GM19395 (cell line): Measurements from ENCODE around the gene DOCK1.

Experiments
- ATAC-seq: cut with Tn5 transposase; IDR thresholded peaks from one replicate; pipeline ENCODE4 v1.9.1; 2021; ENCODE audit warnings: mild to moderate bottlenecking, moderate library complexity; ENCODE audit not compliant: unreplicated experiment

DOCK1 gene

DNA sequence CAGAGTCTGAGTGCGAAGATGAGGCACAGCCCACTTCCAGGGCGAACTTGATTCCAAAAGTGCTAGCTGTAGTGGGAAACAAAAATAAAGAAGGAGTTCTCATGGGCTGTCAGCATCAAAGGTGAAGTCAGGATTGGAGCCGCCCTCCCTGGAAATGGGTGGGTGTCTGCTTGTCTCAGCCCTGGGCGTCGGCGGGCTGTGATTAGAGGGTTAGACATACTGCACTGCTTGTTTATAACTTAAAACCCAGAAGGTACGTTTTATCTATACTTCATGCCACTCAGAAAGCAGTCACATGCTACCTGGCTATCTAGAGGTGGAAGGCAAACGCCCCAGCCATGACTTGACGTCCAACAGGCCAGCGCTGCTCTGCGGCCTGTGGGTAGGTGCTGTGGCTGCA, 535.1 kb downstream of the DOCK1 start:
- ATAC-seq, result no peak

GRCh38 chr10:127441350-127442219, 536.4 kb downstream of the DOCK1 start:
- no peak for ATAC-seq

DNA sequence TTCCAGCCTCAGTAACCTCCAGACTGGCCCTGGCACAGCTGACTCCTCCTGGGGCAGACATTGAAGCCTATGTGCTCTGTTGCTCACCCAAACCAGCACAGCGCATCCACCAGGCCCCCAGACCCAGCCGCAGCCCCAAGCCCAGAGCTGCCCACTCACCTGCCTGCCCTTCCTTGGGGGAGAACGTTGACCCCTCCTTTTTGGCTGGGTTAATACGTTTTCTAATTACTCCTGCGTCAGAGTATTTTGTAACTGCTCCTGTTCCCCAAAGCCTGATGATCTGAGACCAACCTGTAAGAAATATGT, 536.9 kb downstream of the DOCK1 start:
- no peak for ATAC-seq

DNA sequence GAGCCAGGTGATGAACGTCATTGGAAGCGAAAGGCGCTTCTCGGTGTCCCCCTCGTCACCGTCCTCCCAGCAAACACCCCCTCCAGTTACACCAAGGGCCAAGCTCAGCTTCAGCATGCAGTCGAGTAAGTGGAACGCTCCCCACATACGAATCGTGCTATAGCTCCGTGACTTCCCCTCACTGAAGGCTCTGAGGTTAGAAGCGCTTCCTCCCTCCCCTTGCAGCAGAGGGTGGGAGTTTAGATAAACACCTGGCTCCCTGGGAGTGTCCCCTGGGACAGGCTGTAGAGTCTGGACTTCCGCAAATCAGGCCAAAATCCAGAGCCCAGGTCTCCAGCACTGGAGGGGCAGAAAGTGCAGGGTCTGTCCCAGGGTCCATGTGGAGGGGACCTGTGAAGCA, 538.9 kb downstream of the DOCK1 start:
- ATAC-seq, result no peak

- ATAC-seq, result no peak
These were observed 542.0 kb downstream of the DOCK1 start for GRCh38 chr10:127447197-127447596.

DNA sequence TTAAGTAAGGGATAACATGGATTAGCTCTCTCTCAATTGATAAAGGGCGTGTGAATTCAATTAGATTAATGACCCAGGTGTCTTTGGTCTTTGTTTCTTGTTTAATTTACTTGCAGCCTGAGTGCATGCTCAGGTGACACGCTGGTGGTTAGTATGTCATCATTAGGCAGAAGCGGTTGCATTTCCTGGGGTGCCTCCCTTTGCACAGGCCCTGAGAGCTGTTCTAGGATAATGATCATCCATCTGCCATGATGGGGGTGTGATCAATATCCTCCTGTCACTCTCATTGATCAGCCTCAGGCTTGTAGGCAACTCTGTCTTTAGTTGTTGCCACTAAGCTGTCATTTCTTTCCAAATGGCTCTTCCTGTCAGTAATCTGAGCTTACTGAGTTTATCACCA, 544.3 kb downstream of the DOCK1 start:
- ATAC-seq, result no peak

DNA sequence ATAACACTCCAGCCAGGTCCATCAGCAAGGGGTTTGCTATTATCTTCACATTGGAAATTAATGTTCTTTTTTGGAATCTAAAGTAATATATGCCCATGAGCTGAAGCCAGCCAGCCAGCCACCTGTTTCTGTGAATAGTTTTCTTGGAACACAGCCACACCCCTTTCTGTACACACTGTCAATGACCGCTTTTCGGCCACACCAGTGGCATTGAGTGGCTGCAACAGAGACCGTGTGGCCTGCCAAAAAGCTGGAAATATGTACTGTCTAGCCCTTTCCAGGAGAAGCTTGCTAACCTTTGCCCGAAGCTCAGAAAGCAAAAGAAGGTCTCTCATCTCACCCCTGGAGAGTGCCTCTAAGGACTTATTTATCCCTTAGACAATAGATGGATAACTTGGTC, 545.4 kb downstream of the DOCK1 start:
- ATAC-seq, result no peak

DNA sequence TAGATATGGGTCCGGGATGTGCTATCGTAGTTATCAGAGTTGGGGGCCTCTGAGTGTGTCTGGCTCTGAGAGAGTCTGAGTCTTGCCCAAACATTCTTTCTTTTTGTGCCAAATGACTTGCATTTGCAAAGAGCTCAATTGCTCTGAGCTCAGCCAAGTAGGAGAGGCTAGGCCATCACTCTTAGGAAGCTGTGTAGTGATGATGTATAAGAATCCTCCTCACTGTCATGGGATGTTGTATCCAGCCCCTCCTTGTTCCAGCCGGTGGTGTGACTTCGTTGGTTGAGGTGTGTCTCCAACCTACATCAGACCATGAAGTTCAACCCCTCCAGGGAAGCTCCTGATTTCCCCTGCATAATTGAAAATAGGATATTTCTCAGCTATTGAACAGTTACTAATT, 546.4 kb downstream of the DOCK1 start:
- no peak for ATAC-seq

DNA sequence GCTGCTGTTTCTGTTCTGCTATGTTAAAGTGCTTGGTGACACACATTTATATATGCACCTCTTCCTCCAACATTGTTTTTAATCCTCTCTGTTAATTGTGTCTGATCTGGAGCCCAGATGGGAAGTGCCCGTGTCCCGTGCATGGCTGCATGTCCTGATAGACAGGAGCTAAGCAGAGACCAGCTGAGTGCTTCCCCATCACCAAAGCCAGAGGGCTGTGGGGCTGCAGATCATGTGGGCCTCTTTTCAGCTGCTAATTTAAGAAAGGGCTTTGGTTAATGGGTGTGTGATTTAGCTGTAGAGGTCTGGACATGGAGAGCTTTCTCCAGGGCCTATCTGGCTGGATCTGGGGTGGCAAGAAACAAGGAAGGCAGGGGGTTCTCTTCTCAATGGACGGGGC, 547.3 kb downstream of the DOCK1 start:
- no peak for ATAC-seq

DNA sequence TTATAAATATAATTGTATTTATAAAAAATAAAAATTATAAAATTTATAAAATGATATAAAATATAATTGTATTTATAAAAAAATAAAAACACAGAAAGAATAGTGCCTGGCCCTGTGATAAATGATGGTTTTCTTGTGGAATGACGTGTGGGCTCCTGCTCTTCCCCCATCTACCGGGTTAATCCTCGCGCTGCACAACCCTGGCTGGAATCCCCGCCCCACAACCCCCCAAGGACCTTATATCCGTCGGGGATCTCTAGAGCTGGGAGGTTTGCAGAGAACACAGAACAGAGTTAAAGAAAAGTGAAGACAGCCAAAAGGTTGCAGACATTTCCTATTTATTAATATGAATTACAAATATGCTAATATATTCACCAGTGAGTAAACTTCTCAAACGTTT, 548.5 kb downstream of the DOCK1 start:
- no peak for ATAC-seq

DNA sequence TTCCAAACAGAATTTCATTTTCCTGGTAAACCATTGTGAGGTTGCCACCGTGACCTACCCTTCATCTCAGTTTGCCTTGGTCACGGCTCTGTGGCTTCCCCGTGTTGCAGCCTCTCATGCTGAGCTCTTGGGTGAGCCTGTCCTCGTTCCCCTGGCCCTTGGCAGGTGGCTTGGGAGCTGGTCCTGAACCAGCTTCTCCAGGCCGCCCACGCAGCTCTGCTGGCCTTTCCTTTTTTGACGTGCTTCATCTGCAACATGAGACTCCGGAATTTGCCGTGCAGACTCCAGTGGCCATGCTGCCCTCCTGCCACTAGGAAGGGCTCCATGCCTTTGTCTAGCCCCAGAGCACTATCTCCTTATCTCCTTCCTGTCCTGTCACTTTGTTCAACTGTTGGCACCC, 550.9 kb downstream of the DOCK1 start:
- no peak for ATAC-seq

GRCh38 chr10:127458016-127458810, 553.0 kb downstream of the DOCK1 start:
- no peak for ATAC-seq

DNA sequence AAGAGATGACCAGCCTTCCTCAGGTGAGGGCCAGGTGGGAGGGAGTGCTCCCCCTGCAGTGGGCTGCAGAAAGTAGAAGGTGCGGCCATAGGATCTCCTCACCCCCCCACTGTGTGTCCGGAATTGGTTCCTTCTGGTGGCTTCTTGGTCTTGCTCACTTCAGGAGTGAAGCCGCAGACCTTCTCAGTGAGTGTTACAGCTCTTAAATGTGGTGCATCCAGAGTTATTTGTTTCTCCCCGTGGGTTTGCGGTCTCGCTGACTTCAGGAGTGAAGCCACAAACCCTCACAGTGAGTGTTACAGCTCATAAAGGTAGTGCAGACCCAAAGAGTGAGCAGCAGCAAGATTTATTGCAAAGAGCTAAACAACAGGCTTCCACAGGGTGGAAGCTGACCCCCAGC, 553.6 kb downstream of the DOCK1 start:
- ATAC-seq, result no peak

DNA sequence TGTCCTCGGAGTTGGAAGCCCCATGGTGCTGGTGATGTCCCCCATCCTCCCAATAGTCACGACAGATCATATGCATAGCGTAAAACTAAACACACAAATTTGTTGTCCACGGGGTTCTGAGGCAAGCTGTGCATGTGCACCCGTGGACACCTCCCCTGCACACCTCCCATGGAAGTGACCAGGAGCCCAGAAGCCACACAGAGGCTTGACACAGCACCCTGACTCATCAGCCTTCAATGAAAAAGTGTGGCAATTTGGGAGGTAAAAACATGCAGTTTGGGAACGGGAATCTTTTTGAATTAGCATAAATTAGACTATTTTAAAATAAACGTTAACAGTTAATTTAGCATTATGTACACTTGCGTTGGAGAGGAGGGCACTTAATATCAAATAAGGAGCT, 554.7 kb downstream of the DOCK1 start:
- ATAC-seq, result no peak

- ATAC-seq, result no peak
These were observed 557.5 kb downstream of the DOCK1 start for GRCh38 chr10:127462643-127463295.

GRCh38 chr10:127463548-127463947, 558.3 kb downstream of the DOCK1 start:
- no peak for ATAC-seq

DNA sequence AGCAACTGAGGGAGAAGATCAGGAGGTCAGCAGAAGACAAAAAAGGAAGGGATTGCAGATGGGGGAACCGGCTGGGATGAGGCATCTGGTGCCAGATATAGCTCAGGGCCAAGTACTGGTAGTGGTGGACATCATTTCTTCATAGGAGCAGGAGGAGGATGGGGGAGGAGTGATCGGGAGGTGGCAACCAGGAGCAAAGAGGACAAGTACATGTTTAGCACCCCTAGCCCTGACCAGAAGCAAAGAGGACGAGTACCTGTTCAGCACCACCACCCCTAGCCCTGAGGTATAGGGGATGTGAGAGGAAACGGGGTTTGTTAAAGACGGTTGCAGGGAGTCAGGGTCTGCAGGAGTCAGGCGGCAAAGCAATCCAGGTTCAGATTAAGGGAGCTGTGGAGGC, 559.3 kb downstream of the DOCK1 start:
- no peak for ATAC-seq

DNA sequence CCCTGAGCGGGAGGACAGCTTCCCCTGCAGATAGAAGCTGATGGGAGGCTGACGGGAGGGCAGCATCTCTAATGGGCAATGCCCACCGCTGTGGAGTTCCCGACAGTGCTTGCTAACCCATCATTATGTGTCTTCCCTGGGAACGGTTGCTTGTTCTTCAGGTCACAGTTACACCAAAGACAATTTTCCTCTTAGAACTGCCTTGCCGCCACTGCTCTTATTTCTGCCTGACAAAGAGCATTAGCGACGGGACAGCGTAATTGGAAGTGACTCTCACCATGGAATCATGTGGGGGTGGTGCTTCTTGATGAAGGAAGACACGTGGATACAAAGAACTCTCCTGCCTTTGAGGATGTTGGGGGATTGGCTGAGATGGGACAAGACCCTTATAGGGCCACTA, 562.6 kb downstream of the DOCK1 start:
- ATAC-seq, result no peak

DNA sequence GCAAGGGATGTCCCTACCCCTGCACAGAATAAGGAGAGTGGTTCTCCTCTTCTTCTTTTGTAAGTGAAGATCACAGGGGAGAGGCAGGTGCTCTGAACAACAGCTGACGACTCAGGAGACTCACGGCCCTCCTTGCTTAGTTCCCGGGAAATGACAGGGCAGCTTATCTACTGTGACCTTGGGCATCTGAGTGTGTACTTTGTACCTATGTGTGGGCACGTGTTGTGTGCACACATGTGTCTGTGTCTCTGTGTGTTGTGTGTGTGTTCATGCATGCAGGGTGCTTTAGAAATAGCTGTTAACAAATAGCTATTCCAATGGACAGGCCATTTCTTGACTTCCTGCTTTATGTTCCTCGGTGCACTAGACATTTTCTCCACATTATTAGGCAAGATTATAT, 563.4 kb downstream of the DOCK1 start:
- no peak for ATAC-seq

GRCh38 chr10:127470911-127471310, 565.7 kb downstream of the DOCK1 start:
- ATAC-seq, result no peak

- ATAC-seq, result no peak
These were observed 567.7 kb downstream of the DOCK1 start for GRCh38 chr10:127472976-127473375.

DNA sequence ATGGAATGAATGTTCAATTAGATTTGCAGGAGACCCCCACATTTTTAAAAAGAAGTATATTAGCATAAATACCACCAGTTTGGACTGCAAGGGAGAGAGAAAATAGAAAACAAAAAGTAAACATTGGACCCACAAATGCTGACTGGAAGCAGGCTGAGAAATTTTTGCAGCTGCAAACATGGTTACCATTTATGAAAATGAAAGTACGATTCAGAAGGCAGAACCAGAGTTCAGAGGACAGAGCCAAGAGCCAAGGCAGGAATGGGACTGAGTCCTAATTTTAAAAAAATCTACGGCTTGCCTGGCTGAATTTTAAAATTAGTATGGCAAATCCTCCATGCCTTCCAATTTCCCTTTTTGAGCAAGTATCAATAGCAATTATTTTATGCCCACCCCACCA, 569.3 kb downstream of the DOCK1 start:
- no peak for ATAC-seq
